IPS DF 19.7 (cell line): Measurements from ENCODE around the gene TNP2.

Source experiments
- DNase-seq: peaks from one replicate; pipeline ENCODE4 v3.0.0-alpha.2; 2013; ENCODE audit warnings: low read depth, low spot score

TNP2 gene

GRCh38 chr16:11240636-11241473 is 28.3 kb downstream of the TNP2 start:
- DNase-seq = no peak

- no peak for DNase-seq
These were observed 29.2 kb downstream of the TNP2 start for GRCh38 chr16:11239644-11240632.

- DNase-seq = no peak
These were observed 30.6 kb downstream of the TNP2 start for GRCh38 chr16:11238272-11239202.

- DNase-seq = no peak
These were observed 32.5 kb downstream of the TNP2 start for GRCh38 chr16:11236461-11237254.

GRCh38 chr16:11235703-11235991 is 33.5 kb downstream of the TNP2 start:
- no peak for DNase-seq

- DNase-seq = no peak
These were observed 34.0 kb downstream of the TNP2 start for GRCh38 chr16:11234884-11235702.

GRCh38 chr16:11233727-11234376 is 35.3 kb downstream of the TNP2 start:
- DNase-seq = no peak

GRCh38 chr16:11232852-11233726 is 36.0 kb downstream of the TNP2 start:
- DNase-seq = no peak

GRCh38 chr16:11232302-11232851 is 36.7 kb downstream of the TNP2 start:
- no peak for DNase-seq

GRCh38 chr16:11231367-11231970 is 37.7 kb downstream of the TNP2 start:
- no peak for DNase-seq

GRCh38 chr16:11229906-11230305 is 39.2 kb downstream of the TNP2 start:
- DNase-seq = no peak

- DNase-seq = no peak
These were observed 39.7 kb downstream of the TNP2 start for GRCh38 chr16:11229432-11229831.

- no peak for DNase-seq
These were observed 43.2 kb downstream of the TNP2 start for GRCh38 chr16:11225677-11226549.

- DNase-seq = no peak
These were observed 44.0 kb downstream of the TNP2 start for GRCh38 chr16:11224894-11225676.

- DNase-seq = no peak
These were observed 44.8 kb downstream of the TNP2 start for GRCh38 chr16:11224096-11224893.
